Measurements from ENCODE around the gene MARK1. TPM values are rescaled to one million over a fixed set of nuclear protein-coding genes. Genes with fewer than 3 reads are reported as not detected.

MARK1 gene
- total RNA-seq, 4 donors from 2014 or later, result 3.9 to 11.3 (median 6.6) TPM

- Histone ChIP-seq H3K9me3 (no peaks in the 10 kb centered on the region), H3K27me3 (no peaks in the 10 kb centered on the region), H3K36me3 (no peaks in the 10 kb centered on the region), H3K4me1 (peaks cover 4 to 9% (median 4%) of the 10 kb centered on the region in 3 donors), H3K4me3 (no peak overlapping the region), H3K27ac (no peak overlapping the region)
- WGBS, 2 donors, result 61 to 73% methylated on average over 3 to 4 of the region's 4 CpGs
- no peak for DNase-seq
- TF ChIP-seq POLR2A (IDR thresholded peaks at IDR 0.05) (no peak), CTCF (IDR thresholded peaks at IDR 0.05) (no peak)
- intact Hi-C loops (cut with DNase I), result no loop called here
Measured at GRCh38 chr1:220684890-220685289, 157.0 kb downstream of the MARK1 start.

DNA sequence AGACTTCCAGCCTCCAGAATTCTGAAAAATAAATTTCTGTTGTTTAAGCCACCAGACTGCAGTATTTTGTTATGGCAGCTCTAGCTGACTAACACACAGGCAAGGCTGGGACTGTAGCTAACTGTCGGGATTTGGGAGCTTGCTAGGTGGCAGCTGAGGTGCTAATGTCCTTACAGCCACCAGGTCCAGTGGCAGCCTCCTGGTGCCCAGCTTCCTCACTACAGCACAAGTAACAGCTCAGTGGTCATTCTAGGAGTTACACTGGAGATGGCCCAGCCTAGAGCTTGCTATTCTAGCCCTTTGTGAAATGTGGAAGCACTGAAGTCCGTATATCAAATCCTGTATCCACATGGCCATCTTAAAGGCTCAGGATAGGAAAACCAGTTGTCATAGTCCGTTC, 157.9 kb downstream of the MARK1 start:
- Histone ChIP-seq H3K4me1 (peaks cover 4 to 19% (median 5%) of the 10 kb centered on the region in 3 donors), H3K27me3 (peaks cover 0 to 9% (median 0%) of the 10 kb centered on the region in 4 donors), H3K4me3 (no peak overlapping the region), H3K27ac (no peak overlapping the region), H3K9me3 (no peaks in the 10 kb centered on the region), H3K36me3 (no peaks in the 10 kb centered on the region)
- intact Hi-C loops (cut with DNase I), result no loop called here
- TF ChIP-seq CTCF (IDR thresholded peaks at IDR 0.05) (no peak), POLR2A (IDR thresholded peaks at IDR 0.05) (no peak)
- DNase-seq, result no peak
- 90 to 95% methylated on average over 3 of the region's 3 CpGs for whole genome bisulfite sequencing, 2 donors

GRCh38 chr1:220687809-220688208, 159.9 kb downstream of the MARK1 start:
- Histone ChIP-seq H3K36me3 (no peaks in the 10 kb centered on the region), H3K4me3 (no peak overlapping the region), H3K27me3 (peaks cover 0 to 22% (median 0%) of the 10 kb centered on the region in 4 donors), H3K4me1 (peaks cover 4 to 24% (median 5%) of the 10 kb centered on the region in 3 donors), H3K9me3 (no peaks in the 10 kb centered on the region), H3K27ac (no peak overlapping the region)
- DNase-seq, result no peak
- no peak for TF ChIP-seq POLR2A (IDR thresholded peaks at IDR 0.05)
- TF ChIP-seq CTCF (IDR thresholded peaks at IDR 0.05), result no peak
- intact Hi-C loops (cut with DNase I), result no loop called here
- 91% methylated on average over 5 of the region's 5 CpGs for WGBS, 2 donors

DNA sequence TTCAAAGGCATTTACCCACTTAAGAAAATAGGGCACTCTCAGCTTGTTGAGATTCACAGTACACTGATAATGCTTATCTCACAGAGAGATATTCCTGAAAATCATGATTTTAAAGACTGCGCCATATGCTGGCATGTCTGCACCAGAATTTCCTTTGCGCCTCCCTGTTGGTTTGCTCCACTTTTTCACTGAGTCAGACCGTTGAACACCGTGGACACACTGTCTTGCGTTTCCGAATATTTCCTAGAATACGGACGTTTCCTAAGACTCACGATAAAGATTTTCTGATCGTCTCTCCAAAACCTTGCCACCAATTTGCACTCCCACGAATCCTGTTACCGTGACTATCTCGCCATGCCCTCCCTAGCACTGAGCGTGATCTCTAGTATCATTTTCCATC, 161.7 kb downstream of the MARK1 start:
- intact Hi-C loops (cut with DNase I), result loop anchor here (5.0 to 10.0 kb wide), 2 partner anchors 43 to 85 kb away; no protein-coding TSS in a partner anchor
- Histone ChIP-seq H3K27ac (no peak overlapping the region), H3K36me3 (no peaks in the 10 kb centered on the region), H3K4me1 (peaks cover 4 to 21% (median 5%) of the 10 kb centered on the region in 3 donors), H3K27me3 (peaks cover 0 to 22% (median 0%) of the 10 kb centered on the region in 4 donors), H3K4me3 (peak overlapping the region; percentile 56 to 80 (median 74)), H3K9me3 (no peaks in the 10 kb centered on the region)
- no peak for DNase-seq
- TF ChIP-seq POLR2A (IDR thresholded peaks at IDR 0.05) (no peak), CTCF (IDR thresholded peaks at IDR 0.05) (no peak)
- 36 to 41% methylated on average over 14 of the region's 14 CpGs for WGBS, 2 donors

GRCh38 chr1:220690140-220691052, 162.5 kb downstream of the MARK1 start, which contains the start of gene C1orf115:
C1orf115 (plus strand) TSS chr1:220690363; CDS start chr1:220690403, 40 bp downstream.
- no peaks in the 10 kb centered on the region for H3K36me3 ChIP-seq
- DNase-seq, result no peak
- peaks cover 4 to 21% (median 5%) of the 10 kb centered on the region in 3 donors for H3K4me1 ChIP-seq
- peak within 1 kb of the TSS; percentile 21 to 77 (median 60) for H3K27ac ChIP-seq
- H3K4me3 ChIP-seq, result peak within 1 kb of the TSS; percentile 56 to 80 (median 74)
- TF ChIP-seq POLR2A (IDR thresholded peaks at IDR 0.05), result peak in 2 of 4 donors; percentile 15 to 43
- peak; percentile 87 to 96 (median 94) for TF ChIP-seq CTCF (IDR thresholded peaks at IDR 0.05)
- intact Hi-C loops (cut with DNase I), result loop anchor here (5.0 to 10.0 kb wide), 2 partner anchors 42 to 84 kb away; no protein-coding TSS in a partner anchor
- H3K27me3 ChIP-seq, result peaks cover 0 to 22% (median 0%) of the 10 kb centered on the region in 4 donors
- no peaks in the 10 kb centered on the region for H3K9me3 ChIP-seq
- 13 to 23% methylated on average over 10 to 14 of the region's 96 CpGs for WGBS, 2 donors

Data from esophagus squamous epithelium (tissue), 5 donors.